Cardiac muscle cell (in vitro differentiated cells and primary cell): ENCODE data around the gene OR2A12. TPM values are rescaled to one million over a fixed set of nuclear protein-coding genes. Genes with fewer than 3 reads are reported as not detected.
A peak's percentile ranks its signal among the peaks of the same experiment; 100 is the strongest.

Experiments used
- DNase-seq, 2 donors: peaks; one replicate each; pipeline versions ENCODE4 v3.0.0 to v3.0.0-alpha.2; 2010 to 2017; ENCODE audit warnings: low read depth in 1 of 2, low spot score in 1 of 2
- H3K27ac ChIP-seq: fragments of 200-600 bp; sonication (generic); 2 replicates; pipeline ENCODE4 v1.5.1; 2016
- H3K27me3 ChIP-seq: fragments of 200-600 bp; sonication (generic); 2 replicates; pipeline ENCODE4 v1.6.0; 2016; ENCODE audit warnings: control low read depth
- H3K36me3 ChIP-seq: fragments of 200-600 bp; sonication (generic); 2 replicates; pipeline ENCODE4 v1.5.1; 2016; ENCODE audit warnings: control low read depth
- H3K4me1 ChIP-seq: fragments of 200-600 bp; sonication (generic); 2 replicates; pipeline ENCODE4 v1.8.1; 2017; ENCODE audit warnings: low read depth, mild to moderate bottlenecking, mixed run types
- H3K4me3 ChIP-seq: fragments of 200-600 bp; sonication (generic); 2 replicates; pipeline ENCODE4 v1.5.1; 2016; ENCODE audit warnings: mild to moderate bottlenecking
- H3K9me3 ChIP-seq: fragments of 200-600 bp; sonication (generic); 2 replicates; pipeline ENCODE4 v1.5.1; 2017; ENCODE audit warnings: low read depth, mild to moderate bottlenecking, control low read depth
- polyA plus RNA-seq: library from polyadenylated mRNA; unstranded; fragments of >200 nt; fragmentation: Nextera tagmentation; extraction: Ambion mirVana; gene quantifications from 2 replicates; pipeline ENCODE4 v1.2.1, GENCODE V29; 2016
- total RNA-seq: library from RNA; depleted of rRNA; stranded (reverse); fragments of >200 nt; gene quantifications from 2 replicates; pipeline ENCODE4 v1.2.3, GENCODE V29; 2016
- TF ChIP-seq, protein P1 (sequence below): IDR thresholded peaks from 2 replicates; pipeline ENCODE4 v1.5.1; 2012; ENCODE audit warnings: low read depth, mild to moderate bottlenecking, low read length

The OR2A12 gene
- total and polyA plus RNA-seq, 2 experiments from 2014 or later, result not detected

DNA sequence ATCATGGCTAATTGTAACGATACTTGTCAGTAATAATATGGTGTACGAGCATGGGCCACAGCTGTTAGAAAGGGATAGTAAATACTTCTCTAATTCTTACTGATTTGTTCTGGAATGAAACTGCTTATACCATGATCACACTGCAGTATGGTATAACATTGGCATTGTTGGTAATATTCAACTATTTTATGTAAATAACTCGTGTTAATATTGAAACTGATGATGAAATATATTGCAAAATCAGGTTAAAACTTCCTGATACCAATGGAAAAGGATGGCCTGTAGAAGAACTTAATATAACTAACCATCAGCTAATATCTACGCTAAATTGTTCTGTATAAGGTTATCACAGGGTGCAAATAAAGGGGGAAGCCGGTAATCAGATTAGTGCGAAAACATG is 47.2 kb downstream of the OR2A12 start:
- TF ChIP-seq, protein P1, sequence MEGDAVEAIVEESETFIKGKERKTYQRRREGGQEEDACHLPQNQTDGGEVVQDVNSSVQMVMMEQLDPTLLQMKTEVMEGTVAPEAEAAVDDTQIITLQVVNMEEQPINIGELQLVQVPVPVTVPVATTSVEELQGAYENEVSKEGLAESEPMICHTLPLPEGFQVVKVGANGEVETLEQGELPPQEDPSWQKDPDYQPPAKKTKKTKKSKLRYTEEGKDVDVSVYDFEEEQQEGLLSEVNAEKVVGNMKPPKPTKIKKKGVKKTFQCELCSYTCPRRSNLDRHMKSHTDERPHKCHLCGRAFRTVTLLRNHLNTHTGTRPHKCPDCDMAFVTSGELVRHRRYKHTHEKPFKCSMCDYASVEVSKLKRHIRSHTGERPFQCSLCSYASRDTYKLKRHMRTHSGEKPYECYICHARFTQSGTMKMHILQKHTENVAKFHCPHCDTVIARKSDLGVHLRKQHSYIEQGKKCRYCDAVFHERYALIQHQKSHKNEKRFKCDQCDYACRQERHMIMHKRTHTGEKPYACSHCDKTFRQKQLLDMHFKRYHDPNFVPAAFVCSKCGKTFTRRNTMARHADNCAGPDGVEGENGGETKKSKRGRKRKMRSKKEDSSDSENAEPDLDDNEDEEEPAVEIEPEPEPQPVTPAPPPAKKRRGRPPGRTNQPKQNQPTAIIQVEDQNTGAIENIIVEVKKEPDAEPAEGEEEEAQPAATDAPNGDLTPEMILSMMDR, result no peak
- H3K4me1 ChIP-seq, result peaks cover under 1% of the 10 kb centered on the region
- no peaks in the 10 kb centered on the region for H3K27me3 ChIP-seq
- no peak overlapping the region for H3K4me3 ChIP-seq
- DNase-seq, result no peak
- no peaks in the 10 kb centered on the region for H3K36me3 ChIP-seq
- no peak overlapping the region for H3K27ac ChIP-seq
- H3K9me3 ChIP-seq, result no peaks in the 10 kb centered on the region

DNA sequence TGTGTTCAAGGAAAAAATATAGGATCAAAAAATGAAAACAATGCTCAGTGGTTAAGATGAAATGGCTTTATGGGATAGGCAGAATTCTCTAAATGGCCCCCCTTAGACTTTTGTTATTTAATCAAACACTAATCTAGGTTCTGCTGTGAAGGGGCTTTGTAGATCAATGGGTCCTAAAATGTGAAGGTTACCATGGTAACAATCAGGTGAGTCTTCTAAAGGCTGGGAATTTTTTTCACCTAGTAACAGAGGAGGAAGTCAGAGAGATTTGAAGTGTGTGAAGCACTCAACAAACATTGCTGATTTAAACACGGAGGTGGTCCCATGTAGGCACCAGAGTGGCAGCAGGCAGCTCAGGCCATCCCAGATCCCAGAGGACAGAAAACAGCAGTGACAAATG is 48.0 kb downstream of the OR2A12 start:
- H3K9me3 ChIP-seq, result no peaks in the 10 kb centered on the region

GRCh38 chr7:144137501-144137900 is 51.4 kb downstream of the OR2A12 start:
- peaks cover 11% of the 10 kb centered on the region for H3K4me1 ChIP-seq
- H3K9me3 ChIP-seq, result no peaks in the 10 kb centered on the region
- no peaks in the 10 kb centered on the region for H3K27me3 ChIP-seq
- TF ChIP-seq, protein P1, result no peak
- no peak overlapping the region for H3K4me3 ChIP-seq
- peak in 1 of 2 donors; percentile 22 for DNase-seq
- H3K27ac ChIP-seq, result no peak overlapping the region
- no peaks in the 10 kb centered on the region for H3K36me3 ChIP-seq

More for the DNA sequence above, 48.0 kb downstream of the OR2A12 start:
- DNase-seq, result no peak
- TF ChIP-seq, protein P1, result no peak
- no peak overlapping the region for H3K27ac ChIP-seq
- no peaks in the 10 kb centered on the region for H3K36me3 ChIP-seq
- H3K27me3 ChIP-seq, result no peaks in the 10 kb centered on the region
- no peak overlapping the region for H3K4me3 ChIP-seq
- peaks cover 9% of the 10 kb centered on the region for H3K4me1 ChIP-seq

DNA sequence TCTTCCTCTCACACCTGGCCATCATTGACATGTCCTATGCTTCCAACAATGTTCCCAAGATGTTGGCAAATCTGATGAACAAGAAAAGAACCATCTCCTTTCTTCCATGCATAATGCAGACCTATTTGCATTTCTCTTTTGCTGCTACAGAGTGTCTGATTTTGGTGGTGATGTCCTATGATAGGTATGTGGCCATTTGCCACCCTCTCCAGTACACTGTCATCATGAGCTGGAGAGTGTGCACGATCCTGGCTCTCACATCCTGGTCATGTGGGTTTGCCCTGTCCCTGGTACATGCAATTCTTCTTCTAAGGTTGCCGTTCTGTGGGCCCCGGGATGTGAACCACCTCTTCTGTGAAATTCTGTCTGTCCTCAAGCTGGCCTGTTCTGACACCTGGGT is 56.1 kb downstream of the OR2A12 start:
- no peak overlapping the region for H3K27ac ChIP-seq
- no peaks in the 10 kb centered on the region for H3K27me3 ChIP-seq
- no peaks in the 10 kb centered on the region for H3K9me3 ChIP-seq
- TF ChIP-seq, protein P1, result no peak
- no peak for DNase-seq
- H3K4me1 ChIP-seq, result peaks cover 11% of the 10 kb centered on the region
- H3K4me3 ChIP-seq, result no peak overlapping the region
- H3K36me3 ChIP-seq, result no peaks in the 10 kb centered on the region

DNA sequence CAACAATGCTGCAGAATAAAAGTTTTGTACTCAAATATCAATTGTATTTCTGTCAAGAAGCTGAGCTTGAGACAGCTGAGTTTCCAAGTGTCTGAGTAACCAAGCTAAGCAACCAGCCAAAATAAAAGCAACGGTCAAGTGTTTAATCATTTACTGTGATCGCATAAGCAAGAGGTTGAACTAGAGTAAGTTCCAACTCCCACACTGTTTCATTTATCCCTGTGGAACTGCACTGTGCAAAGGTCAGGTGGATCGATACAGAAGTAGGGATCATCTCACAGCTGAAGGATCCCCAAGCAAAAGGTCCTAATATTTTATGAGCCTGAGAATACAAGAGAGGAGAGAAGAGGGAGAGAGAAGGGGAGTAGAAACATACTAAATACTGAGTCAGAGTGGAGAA is 58.3 kb downstream of the OR2A12 start:
- DNase-seq, result no peak
- Histone ChIP-seq H3K36me3 (no peaks in the 10 kb centered on the region), H3K4me3 (no peak overlapping the region), H3K27ac (no peak overlapping the region), H3K27me3 (no peaks in the 10 kb centered on the region), H3K9me3 (no peaks in the 10 kb centered on the region), H3K4me1 (no peaks in the 10 kb centered on the region)
- TF ChIP-seq, protein P1, result no peak
